Osteoblast (primary cell): ENCODE measurements around the gene FBF1. TPM values are rescaled to one million over a fixed set of nuclear protein-coding genes. Genes with fewer than 3 reads are reported as not detected.

Experiments used
- DNase-seq: peaks from one replicate; pipeline ENCODE4 v3.0.0; 2011; ENCODE audit warnings: low spot score, mixed read lengths; ENCODE audit not compliant: insufficient read length; ENCODE audit errors: missing footprints
- H2AFZ ChIP-seq: 2 replicates; pipeline ENCODE4 v1.6.0; 2011; ENCODE audit warnings: mild to moderate bottlenecking, low read length
- H3K27ac ChIP-seq: 2 replicates; pipeline ENCODE4 v1.5.1; 2011; ENCODE audit warnings: mild to moderate bottlenecking, low read depth, low read length, moderate library complexity
- H3K27me3 ChIP-seq: 2 replicates; pipeline ENCODE4 v1.6.0; 2012; ENCODE audit warnings: mild to moderate bottlenecking, control low read depth, inconsistent platforms, low read length, moderate library complexity; ENCODE audit not compliant: insufficient read depth
- H3K36me3 ChIP-seq: 2 replicates; pipeline ENCODE4 v1.5.1; 2011; ENCODE audit warnings: mild to moderate bottlenecking, low read length, control low read depth, moderate library complexity; ENCODE audit not compliant: insufficient read depth
- H3K4me1 ChIP-seq: 2 replicates; pipeline ENCODE4 v1.5.1; 2011; ENCODE audit warnings: mild to moderate bottlenecking, low read length, control low read depth, moderate library complexity; ENCODE audit not compliant: insufficient read depth
- H3K4me2 ChIP-seq: 2 replicates; pipeline ENCODE4 v1.6.0; 2011; ENCODE audit warnings: mild to moderate bottlenecking, low read length; ENCODE audit not compliant: insufficient read depth
- H3K4me3 ChIP-seq: fragments of 200-600 bp; sonication (generic); 3 replicates; pipeline ENCODE4 v1.5.1; 2012; ENCODE audit warnings: mild to moderate bottlenecking, low read length, inconsistent platforms; ENCODE audit not compliant: insufficient read depth
- H3K79me2 ChIP-seq: 2 replicates; pipeline ENCODE4 v1.6.0; 2012; ENCODE audit warnings: mild to moderate bottlenecking, low read length, control low read depth, inconsistent platforms; ENCODE audit not compliant: insufficient read depth
- H3K9me3 ChIP-seq: 2 replicates; pipeline ENCODE4 v1.5.1; 2011; ENCODE audit warnings: low read depth, low read length, control low read depth
- H4K20me1 ChIP-seq: 2 replicates; pipeline ENCODE4 v1.6.0; 2012; ENCODE audit warnings: mild to moderate bottlenecking, low read length, control low read depth; ENCODE audit not compliant: insufficient read depth
- total RNA-seq: library from RNA; depleted of rRNA; stranded (reverse); fragments of >200 nt; gene quantifications from 2 replicates; pipeline ENCODE4 v1.2.3, GENCODE V29; 2012
- TF ChIP-seq, protein P1 (sequence below): IDR thresholded peaks from 2 replicates; pipeline ENCODE4 v1.5.1; 2011; ENCODE audit warnings: mild to moderate bottlenecking, low read depth, low read length, moderate library complexity; ENCODE audit errors: extremely low read depth

The FBF1 gene
- total RNA-seq, 1 donor: 14.1 TPM

DNA sequence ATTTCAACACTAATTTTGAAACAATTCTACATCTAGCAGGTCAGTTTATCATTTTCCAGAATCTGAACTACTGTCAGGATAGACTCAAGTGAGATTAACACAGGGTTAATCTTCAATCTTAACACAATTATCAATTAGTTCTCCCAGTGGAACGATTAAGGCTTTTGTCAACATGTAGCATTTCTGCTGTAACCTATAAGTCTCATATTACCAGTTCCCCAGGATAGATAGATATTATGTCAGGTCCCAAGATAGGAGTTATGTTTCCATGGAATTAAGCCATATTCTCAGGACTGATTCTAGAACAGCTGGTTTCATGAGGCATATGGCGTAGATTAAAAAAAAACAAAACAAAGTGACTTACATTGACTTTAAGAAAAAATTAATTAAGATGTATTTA lies 4.4 kb upstream of the FBF1 start:
- DNase-seq: no peak

DNA sequence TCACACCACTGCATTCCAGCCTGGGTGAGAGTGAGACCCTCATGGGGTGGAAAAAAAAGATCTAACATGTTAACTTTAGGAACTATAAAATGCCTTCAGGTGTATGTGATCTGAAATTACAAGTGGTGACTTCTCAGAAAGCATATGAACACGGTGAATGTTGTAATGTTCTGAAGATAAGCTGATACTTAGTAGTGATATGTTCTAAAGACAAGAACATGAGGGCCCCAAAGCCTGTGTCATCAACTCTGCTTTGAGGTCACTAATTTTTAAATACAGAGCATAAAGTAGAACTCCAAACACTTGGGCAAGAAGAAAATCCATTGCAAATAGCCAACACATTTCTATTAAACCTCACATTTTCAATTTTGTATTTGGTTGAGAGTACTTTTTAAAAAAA lies 2.6 kb upstream of the FBF1 start:
- Histone ChIP-seq H3K36me3 (peaks cover 29% of the 10 kb centered on the region), H3K9me3 (no peaks in the 10 kb centered on the region), H3K27ac (no peak overlapping the region), H3K4me3 (no peak overlapping the region), H3K4me1 (peaks cover 3% of the 10 kb centered on the region), H3K79me2 (peaks cover 5% of the 10 kb centered on the region), H2AFZ (no peak overlapping the region), H3K4me2 (no peak overlapping the region), H4K20me1 (no peaks in the 10 kb centered on the region), H3K27me3 (no peaks in the 10 kb centered on the region)
- no peak for DNase-seq
- TF ChIP-seq, protein P1, sequence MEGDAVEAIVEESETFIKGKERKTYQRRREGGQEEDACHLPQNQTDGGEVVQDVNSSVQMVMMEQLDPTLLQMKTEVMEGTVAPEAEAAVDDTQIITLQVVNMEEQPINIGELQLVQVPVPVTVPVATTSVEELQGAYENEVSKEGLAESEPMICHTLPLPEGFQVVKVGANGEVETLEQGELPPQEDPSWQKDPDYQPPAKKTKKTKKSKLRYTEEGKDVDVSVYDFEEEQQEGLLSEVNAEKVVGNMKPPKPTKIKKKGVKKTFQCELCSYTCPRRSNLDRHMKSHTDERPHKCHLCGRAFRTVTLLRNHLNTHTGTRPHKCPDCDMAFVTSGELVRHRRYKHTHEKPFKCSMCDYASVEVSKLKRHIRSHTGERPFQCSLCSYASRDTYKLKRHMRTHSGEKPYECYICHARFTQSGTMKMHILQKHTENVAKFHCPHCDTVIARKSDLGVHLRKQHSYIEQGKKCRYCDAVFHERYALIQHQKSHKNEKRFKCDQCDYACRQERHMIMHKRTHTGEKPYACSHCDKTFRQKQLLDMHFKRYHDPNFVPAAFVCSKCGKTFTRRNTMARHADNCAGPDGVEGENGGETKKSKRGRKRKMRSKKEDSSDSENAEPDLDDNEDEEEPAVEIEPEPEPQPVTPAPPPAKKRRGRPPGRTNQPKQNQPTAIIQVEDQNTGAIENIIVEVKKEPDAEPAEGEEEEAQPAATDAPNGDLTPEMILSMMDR: no peak

More for the DNA sequence above, 4.4 kb upstream of the FBF1 start:
- no peaks in the 10 kb centered on the region for H3K9me3 ChIP-seq
- H3K27ac ChIP-seq: no peak overlapping the region
- TF ChIP-seq, protein P1: no peak
- no peak overlapping the region for H3K4me3 ChIP-seq
- H3K36me3 ChIP-seq: peaks cover 41% of the 10 kb centered on the region
- no peak overlapping the region for H2AFZ ChIP-seq
- no peaks in the 10 kb centered on the region for H3K27me3 ChIP-seq
- no peak overlapping the region for H3K4me2 ChIP-seq
- H3K4me1 ChIP-seq: peaks cover 3% of the 10 kb centered on the region
- peaks cover 4% of the 10 kb centered on the region for H3K79me2 ChIP-seq
- H4K20me1 ChIP-seq: no peaks in the 10 kb centered on the region

DNA sequence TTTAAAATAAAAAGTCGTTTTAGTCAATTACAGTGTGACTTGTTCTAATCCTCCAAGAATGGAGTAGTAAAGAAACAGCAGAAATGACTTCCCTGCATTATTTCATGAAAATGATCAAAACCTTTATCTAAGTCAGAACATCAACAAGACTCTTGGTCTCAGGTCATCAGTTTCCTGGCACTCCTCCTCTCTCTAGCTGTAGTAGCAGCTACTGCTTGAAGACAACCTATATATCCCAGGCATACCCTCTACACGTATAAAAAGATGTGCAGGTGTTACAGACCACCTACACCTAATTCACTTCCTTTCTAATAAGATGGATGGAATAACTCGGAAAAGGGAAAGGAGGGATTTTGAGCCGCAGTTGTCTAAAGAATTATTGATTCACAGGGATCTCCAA lies 1.6 kb upstream of the FBF1 start:
- Histone ChIP-seq H3K27ac (no peak overlapping the region), H4K20me1 (no peaks in the 10 kb centered on the region), H3K27me3 (no peaks in the 10 kb centered on the region), H3K4me1 (peaks cover 3% of the 10 kb centered on the region), H3K9me3 (no peaks in the 10 kb centered on the region), H3K4me2 (no peak overlapping the region), H2AFZ (no peak overlapping the region), H3K4me3 (no peak overlapping the region), H3K79me2 (peaks cover 5% of the 10 kb centered on the region), H3K36me3 (peaks cover 20% of the 10 kb centered on the region)
- TF ChIP-seq, protein P1: no peak
- no peak for DNase-seq

DNA sequence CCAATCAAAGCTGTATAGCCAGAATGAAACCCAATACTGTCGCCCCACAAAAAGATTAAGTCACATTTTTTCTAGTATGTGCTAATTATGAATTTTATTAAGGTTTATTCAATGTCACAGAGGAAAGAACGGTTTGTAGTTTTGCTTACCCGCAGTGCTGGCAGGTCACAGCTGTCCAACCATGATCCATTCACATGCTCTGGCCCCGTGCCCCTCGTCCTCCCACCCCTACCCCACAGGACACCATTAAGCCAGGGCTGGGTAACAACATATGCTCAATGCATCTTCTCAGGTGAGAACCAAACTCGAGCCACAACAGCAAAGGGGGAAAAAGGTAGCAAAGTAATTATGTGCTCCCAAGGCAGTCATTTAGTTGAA lies 589 bp upstream of the FBF1 start:
- Histone ChIP-seq H3K27me3 (no peaks in the 10 kb centered on the region), H2AFZ (peak overlapping the region; percentile 73), H4K20me1 (no peaks in the 10 kb centered on the region), H3K4me3 (peak overlapping the region; percentile 97), H3K4me2 (peak overlapping the region; percentile 90), H3K4me1 (peaks cover 3% of the 10 kb centered on the region), H3K79me2 (peaks cover 5% of the 10 kb centered on the region), H3K27ac (peak overlapping the region; percentile 58), H3K9me3 (no peaks in the 10 kb centered on the region), H3K36me3 (peaks cover 13% of the 10 kb centered on the region)
- TF ChIP-seq, protein P1: no peak
- DNase-seq: no peak
